Medulla oblongata (tissue), 1 donor: Measurements from ENCODE around the gene CLCF1.

Experiments
- DNase-seq: peaks from one replicate; pipeline ENCODE4 v3.0.0-alpha.2; 2015; ENCODE audit errors: extremely low spot score

CLCF1 gene

GRCh38 chr11:67374571-67375281 lies 1.3 kb upstream of the CLCF1 start:
- no peak for DNase-seq

- peak; percentile 78 for DNase-seq
Measured at GRCh38 chr11:67373648-67374570, 511 bp upstream of the CLCF1 start.

DNA sequence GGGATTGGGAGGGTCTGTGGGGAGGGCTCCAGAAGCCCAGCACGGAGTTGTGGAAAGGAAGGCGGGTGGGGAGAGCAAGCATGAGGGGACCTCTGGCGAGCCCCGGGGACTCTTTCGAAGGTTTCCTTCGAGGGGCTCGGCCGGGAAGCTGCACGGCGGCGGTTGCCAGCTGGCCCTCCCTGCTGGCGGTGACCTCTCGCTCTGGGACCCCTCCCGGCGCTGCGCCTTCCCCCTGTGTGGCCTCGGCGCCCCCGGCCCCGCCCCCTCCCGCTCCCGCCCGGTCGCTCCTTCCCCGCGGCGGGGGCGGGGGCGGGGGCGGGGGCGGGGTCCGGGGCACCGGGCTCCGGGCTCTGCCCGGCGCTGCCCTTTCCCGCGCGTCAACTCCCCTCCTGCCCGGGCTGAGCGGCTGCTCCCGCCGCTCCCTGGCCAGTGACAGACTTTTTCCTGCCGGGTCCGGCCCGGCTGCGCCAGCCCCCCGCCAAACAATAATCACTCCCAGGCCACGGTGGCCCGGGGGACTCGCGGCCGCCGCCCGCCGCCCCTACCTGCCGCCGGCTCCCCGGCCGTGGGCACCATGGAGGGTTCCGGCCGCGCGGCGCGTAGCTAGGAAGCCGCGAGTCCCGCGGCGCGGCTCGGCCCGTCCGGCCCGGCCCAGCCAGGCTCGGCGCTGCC lies 941 bp downstream of the CLCF1 start:
- no peak for DNase-seq

- DNase-seq: no peak
Measured at GRCh38 chr11:67371911-67372320, 1.5 kb downstream of the CLCF1 start.

DNA sequence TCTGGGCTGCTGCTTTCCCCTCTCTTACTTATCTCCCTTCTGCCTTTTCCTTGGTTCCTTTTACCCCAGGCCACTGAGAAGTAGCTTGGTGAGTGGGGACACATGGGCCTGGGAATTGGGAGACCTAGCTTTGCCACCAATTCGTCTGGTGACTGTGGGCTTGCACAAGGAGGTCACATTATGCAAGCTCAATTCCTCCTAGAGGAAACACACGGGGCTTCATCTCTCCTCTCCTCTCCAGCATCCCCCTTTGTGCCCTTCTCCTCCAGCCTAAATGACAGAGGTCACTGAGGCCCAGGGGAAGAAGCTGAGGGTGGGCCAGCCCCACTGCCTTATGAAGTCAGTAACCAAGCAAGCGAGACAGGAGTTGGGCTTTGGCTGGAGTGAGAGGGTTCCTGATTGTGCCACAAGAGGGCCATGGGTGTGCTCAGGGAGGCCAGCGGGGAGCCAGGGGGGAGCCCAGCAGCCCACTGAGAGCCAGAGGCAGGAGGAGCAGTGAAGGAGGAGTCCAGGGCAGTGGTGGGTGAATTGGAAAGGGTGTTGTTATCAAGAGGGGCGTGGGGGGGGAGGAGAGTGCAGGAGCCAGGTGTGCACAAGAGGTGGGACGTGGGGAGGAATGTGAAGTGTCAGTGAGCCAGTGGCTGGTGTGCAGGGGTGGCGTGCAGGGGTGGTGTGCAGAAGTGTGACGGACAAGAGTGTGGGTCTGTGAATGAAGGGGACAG lies 2.0 kb downstream of the CLCF1 start:
- DNase-seq: no peak

GRCh38 chr11:67370351-67371076 lies 2.9 kb downstream of the CLCF1 start:
- DNase-seq: no peak

DNA sequence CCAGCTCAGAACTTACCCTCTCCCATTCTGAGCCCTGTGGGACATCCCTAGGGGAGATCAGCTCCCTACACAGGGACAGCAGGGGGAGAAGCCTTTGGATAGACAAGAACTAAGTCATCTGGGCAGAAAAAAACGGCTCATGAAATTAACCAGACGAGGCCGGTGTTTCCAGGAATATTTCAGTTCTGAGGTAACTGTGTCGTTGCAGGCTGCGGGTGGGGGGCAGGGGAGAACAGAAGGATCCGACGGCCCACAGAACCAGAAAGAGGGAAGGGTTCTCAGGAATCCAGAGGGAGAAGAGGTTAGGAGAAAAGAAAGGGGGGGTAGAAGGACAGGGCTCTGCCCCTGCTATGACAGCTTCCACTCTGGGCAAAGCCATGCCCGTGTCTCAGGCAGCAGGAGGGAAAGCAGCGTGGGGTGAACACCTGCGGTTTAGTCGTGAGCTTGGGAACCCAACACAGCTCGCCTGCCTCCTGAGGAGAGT lies 3.6 kb downstream of the CLCF1 start:
- DNase-seq: no peak

DNA sequence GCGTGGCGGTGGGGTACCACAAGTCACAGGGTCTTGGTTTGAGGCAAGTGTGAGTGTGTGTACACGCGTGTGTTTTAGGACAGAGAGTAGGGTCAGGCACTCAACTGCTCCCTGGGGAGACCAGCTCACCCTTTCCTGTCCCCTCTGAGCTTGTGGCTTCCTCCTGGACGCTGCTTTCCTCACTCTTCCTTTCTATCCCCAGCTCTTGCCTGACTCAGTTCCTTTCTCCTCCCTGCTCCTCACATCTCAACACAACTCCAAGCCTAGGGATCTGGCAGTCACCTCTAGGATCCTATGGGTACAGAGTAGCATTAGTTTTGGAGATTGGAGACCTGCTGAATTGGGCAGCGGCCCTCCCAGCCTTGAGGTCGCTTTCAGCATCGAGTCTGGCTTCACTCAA lies 4.1 kb downstream of the CLCF1 start:
- DNase-seq: no peak

DNA sequence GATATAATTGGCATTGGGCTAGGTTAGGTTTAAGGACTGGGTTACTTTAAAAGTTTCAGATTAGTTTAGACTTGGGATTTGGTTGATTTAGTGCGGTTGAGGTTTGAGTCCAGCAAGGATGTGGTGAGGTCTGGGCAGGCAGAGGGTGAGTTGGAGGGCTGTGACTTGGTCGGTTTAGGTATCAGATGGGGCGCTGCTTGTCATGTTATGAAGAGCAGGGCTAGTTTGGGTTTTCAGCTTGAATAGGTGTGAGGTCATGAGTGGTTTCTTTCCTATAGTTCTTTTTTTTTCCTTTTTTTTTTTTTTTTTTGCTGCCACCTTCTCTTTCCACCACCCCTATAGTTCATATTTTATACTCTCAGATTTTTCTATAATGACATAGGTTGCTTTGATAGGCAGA lies 4.8 kb downstream of the CLCF1 start:
- no peak for DNase-seq

GRCh38 chr11:67367761-67368227 lies 5.6 kb downstream of the CLCF1 start:
- no peak for DNase-seq

DNA sequence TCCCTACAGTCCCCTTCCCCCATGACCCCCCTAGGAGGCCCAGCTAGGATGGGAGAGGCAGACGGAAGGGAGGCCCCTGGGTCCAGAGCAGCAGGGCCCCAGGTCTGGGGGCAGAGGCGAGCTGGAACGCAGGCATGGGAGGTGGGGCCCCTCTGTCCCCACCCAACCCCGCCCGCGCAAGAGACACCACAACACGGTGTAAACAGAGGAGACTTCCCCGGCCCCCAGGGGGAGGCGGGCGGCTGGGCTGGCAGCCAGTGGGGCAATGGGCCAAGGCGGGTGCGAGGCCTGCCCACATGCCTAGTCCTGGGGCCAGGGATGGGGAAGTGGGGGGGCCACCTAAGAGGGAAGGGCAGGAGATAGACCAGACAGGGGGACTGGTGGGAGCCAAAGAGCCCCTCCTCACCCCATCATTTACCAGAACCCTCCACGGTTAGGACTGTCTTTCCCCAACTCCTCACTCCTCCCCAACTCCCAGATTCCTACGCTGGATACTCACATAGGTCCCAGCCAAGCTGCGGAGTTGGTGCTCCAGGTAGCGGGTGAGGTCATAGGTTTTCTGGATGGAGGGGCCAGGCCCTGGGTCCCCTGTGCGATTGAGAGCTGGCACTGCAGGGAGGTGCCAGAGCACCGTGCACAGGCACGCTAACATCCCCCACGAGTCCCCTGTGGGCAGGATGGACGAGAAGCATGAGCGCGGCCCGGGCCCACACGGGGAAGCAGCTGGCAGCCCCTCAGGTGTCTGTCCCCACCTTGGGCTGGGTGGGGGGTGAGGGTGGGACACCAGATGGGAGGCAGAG lies 6.2 kb downstream of the CLCF1 start:
- no peak for DNase-seq

GRCh38 chr11:67366546-67366945 lies 6.9 kb downstream of the CLCF1 start:
- no peak for DNase-seq

DNA sequence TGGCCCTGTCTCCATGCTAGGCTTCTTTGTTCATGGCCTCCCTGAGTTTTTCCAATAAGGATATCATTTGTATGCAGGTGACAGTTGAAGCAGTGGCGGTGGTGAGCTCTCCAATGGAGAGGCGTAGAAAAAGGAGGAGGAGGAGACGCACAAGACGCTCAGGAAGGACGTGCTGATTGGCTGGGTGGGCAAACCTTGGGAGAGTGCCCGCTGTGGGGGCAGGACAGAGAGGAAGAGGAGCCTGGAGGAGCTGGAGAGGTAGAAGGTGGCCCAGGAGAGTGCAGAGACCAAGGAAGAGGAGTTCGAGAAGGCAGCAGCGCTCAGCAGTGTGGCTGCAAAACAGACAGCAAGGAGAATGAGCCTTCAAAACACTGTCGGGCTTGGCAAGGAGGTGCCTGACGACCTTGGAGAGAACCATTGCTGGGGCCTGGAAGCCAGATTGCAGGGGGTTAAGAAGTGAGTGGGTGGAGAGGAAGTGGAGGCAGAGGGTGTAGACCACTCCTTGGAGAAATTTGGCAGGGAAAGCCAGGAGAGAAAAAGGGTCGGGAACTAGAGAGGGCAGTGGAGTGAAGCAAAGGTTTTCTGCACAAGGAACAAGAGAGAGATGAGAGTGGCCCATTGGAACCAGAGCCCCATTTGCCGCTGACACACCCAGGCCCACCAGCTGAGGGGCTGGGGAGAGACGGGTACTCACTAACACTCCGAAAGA lies 7.5 kb downstream of the CLCF1 start:
- no peak for DNase-seq

GRCh38 chr11:67364783-67365722 lies 8.3 kb downstream of the CLCF1 start:
- no peak for DNase-seq

- no peak for DNase-seq
Measured at GRCh38 chr11:67364169-67364568, 9.2 kb downstream of the CLCF1 start.

DNA sequence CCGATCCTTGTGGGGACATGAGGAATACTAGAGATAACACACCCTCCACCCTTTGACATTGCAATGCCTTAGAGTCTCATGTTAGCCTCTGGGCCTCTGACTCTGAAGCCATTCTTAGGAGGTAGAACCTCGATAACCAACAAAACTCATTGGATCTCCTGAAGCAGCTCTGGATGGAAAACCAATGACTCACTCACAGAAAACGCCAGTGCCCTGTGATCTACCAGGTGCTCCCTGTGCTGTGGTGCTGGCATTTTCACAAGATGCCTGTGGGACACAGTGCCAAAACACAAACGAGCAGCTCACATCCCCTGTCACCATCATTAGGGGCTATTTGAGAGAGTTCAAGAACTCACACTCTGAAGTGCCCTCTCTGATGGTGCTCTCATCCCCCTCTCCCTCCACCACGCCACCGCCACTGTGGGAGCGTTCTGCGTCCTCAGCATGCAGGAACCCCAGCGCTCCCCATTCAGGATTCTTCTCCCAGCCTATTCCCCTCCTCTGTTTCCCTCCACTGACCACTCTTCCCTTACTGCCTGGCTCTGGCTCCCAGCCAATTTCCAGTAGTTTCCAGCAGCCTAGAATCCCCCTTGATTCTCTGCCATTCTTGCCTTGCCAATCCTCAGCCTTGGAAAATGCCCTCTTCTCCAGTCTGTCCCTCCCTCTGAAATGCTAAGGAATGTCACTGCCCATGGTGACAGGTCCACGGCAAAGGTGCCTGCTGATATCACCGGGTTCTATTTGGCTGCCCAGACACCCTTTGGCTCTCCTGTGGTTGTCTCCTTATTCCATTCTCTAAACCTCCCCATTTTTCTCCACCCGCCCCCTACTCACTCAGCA lies 15.3 kb downstream of the CLCF1 start:
- no peak for DNase-seq

GRCh38 chr11:67356864-67357561 lies 16.4 kb downstream of the CLCF1 start:
- DNase-seq: peak; percentile 77
